HG03432 (cell line): ENCODE data around the gene SERHL2.
A peak's percentile ranks its signal among the peaks of the same experiment; 100 is the strongest.
"Not testable (repeated sequence)": the region's sequence is repeated elsewhere in the genome, so short reads cannot be mapped to it uniquely, and the experiment has no call there.

Experiments
- ATAC-seq: cut with Tn5 transposase; IDR thresholded peaks from one replicate; pipeline ENCODE4 v1.9.1; 2021; ENCODE audit warnings: mild to moderate bottlenecking, moderate library complexity; ENCODE audit not compliant: unreplicated experiment

Gene SERHL2

DNA sequence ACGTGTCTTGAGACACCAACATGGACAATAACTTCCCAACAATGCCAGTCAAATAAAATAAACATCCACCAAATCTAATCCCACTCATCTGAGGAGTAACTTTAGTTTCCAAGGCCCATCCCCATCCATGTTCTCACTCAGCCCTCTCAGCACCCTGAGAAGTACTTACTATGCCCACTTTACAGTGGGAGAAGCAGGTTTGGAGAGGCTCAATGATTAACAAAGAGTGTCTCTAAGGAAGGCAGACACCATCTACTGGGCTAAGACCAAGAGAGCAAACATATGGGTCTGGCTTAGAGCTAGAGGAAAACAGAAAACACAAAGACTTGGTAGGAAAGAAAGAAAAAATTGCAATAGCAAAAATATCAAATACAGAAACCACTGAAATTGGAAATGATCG is 49.7 kb downstream of the SERHL2 start:
- no peak for ATAC-seq

DNA sequence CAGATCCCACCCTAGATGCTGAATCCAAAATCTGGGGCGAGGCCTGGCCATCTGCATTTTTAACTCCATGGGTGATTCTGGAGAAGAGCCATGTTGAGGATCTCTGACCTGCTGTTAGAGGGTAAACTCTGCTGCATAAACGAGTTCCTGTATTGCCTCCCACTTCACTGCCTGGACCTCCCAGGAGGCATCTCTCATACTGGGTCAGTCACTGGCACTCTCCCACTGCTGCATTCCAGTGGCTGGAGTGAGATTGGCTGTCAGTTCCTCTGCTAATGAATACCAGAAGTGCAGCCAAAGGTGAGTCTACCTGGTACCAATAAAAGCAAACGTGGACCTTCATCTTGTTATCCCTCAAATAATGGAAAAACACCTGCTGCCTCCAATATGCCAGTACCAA is 50.6 kb downstream of the SERHL2 start:
- no peak for ATAC-seq

DNA sequence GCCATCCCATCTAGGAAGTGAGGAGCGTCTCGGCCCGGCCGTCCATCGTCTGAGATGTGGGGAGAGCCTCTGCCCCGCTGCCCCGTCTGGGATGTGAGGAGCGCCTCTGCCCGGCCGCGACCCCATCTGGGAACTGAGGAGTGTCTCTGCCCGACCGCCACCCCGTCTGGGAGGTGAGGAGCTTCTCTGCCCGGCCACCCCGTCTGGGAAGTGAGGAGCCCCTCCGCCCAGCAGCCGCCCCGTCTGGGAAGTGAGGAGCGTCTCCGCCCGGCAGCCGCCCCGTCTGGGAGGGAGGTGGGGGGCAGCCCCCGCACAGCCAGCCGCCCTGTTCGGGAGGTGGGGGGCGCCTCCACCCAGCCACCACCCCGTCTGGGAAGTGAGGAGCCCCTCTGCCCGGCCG is 53.9 kb downstream of the SERHL2 start:
- not testable (repeated sequence) for ATAC-seq

DNA sequence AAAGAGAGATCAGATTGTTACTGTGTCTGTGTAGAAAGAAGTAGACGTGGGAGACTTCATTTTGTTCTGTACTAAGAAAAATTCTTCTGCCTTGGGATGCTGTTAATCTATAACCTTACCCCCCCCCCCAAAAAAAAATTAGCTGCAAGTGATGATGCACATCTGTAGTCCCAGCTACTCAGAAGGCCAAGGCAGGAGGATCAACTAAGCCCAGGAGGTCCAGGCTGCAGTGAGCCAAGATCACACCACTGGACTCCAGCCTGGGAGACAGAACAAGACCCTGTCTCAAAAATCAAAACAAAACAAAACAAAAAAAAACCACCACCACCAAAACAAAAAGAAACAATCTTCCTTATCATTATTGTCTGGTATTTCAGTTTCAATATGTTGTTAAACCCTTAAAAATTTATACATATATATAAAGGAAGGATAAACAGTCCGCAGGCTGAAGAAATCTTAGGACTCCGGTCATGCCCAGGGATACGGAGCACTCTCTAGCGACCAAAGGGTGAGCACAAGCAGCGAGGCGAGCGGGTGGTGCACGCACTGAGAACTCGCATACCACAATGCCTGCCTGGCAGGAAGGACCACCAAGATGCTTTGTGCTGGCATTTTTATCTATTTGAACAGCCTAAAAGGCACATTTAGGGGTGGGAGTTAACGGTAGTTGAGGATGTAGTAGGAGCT is 54.5 kb downstream of the SERHL2 start:
- ATAC-seq = no peak

DNA sequence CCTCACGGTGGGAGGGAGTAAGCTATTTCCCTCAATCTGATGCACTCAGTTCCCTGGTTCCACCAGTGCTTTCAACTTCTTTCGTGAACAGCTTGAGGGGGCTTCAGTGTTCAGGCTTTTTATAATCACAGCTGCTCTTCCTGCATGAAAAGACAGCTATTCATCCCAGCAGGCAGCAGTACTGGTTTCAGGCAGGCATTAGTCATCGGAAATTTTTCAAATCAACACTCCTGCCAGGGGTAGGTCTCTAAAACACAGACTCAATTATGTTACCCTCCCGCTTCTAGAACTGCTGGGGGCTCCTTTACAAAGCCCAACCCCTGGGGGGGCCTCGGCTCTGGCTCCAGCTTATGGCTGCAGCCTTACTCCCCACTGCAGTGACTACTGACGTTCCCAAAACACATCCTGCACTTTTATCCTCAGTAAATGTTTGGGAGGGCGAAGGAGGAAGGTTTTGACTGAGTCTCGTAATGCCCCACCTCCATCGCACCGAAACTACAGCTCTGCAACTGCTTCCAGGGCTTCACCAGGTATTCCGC is 55.1 kb downstream of the SERHL2 start:
- no peak for ATAC-seq

DNA sequence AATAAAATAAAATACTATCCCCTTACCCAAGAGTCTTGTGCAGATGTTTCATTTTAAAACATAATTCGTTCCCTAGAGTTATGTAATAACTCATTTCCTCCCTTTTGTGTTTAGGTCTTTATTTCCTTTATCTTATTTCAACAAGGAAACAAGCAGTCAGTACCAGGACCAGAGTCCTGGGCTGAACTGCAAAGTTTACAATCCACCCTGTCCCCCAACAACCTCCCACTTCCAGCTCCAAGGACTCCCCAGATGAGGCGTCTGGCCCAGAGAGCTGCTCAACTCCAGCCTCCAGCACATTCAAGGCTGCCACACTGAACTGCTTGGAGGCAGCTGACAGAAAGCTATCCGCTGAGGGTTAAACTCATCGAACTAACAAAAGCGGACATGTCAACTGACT is 56.4 kb downstream of the SERHL2 start:
- ATAC-seq = no peak

DNA sequence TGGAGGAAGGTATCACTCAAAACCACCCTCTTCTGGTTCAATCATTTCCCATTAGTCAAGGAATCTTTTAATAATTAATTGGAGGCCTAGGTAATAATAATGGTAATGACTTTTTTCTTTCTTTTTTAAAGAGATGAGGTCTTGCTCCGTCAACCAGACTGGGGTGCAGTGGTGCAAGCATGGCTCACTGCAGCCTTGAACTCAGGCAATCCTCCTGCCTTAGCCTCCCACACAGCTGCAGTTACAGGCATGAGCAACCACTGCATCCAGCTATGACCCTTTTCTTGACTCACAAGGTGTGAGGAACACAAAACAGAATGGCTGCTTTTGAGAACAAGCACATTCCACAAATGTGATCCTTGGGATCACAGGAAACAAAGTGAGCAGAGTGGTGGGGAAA is 57.3 kb downstream of the SERHL2 start:
- no peak for ATAC-seq

DNA sequence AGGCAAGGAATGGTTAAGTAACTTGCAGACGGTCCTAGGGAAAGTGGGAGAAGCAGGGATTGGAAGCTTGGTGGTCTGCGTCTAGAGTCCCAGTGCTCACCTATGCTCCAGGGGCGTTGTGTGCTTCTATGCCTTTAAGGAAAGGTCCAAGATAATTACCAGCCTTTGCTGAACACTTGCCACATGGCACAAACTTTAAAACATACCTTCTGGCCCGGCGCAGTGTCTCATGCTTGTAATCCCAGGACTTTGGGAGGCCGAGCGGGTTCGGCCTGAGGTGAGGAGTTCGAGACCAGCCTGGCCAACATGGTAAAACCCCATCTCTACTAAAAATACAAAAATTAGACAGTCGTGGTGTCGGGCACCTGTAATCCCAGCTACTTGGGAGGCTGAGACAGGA is 58.6 kb downstream of the SERHL2 start:
- ATAC-seq = no peak

DNA sequence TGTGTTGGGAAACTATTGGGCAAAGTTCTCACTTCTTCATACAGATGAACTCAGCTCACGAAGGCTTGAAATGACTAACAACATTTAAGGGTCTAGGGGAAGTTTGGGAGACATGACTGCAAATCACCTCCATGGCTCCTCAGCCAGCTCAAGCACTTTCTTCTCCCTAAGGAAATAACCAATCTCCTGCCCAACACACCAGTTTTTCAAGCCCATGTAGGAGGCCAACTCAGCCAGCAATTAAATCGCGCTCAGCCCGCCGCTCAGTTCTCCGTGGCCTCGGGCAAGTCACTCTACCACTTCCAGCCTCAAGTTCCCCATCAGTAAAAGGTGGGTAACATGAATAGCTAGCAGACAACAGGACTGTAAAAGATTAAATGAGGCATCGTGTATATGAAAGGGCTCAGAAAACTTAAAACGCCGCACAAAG is 60.1 kb downstream of the SERHL2 start:
- ATAC-seq = no peak

DNA sequence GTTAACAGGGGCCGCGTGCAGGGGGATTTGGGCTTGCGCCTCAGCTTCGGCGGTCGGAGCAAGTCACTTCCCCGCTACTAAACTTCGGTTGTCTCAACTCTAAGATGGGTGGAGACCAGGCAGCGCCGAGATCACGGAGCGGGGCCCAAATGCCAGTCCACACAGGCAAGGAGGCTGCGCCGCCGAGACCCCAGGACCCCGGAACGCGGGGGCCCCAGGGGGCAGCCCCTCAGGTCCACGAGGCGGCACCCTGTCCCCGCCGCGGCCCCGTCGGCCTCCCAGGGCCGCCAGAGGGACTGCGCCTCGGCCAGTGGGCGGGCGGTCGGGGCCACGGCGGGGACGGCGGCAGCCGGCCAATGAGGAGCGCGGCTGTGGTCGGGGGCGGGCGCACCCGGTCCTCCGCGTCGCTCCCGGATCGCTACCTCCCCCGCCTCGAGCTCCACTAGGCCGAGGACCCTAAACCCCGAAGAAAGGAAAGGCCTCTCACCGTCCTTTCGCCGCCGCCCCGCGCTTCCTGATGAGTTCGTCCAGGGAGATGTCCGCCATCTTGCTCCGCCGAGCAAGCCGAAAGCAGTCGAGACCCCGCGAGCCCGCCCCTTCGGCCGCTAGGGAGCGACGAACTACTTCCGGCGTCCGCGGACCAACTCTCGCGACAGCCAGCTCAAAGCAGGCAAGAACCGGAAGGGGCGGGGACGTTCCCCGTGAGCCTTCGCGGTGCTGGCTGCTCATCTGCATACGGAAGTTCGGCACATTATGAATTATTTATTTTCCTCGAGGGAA is 60.7 kb downstream of the SERHL2 start, which contains the start of gene POLDIP3:
TSS of gene POLDIP3 (minus strand) at position 572 of the 780 bp plus-strand sequence. CDS start at position 546, 26 bp downstream.
- ATAC-seq = peak; percentile 76

DNA sequence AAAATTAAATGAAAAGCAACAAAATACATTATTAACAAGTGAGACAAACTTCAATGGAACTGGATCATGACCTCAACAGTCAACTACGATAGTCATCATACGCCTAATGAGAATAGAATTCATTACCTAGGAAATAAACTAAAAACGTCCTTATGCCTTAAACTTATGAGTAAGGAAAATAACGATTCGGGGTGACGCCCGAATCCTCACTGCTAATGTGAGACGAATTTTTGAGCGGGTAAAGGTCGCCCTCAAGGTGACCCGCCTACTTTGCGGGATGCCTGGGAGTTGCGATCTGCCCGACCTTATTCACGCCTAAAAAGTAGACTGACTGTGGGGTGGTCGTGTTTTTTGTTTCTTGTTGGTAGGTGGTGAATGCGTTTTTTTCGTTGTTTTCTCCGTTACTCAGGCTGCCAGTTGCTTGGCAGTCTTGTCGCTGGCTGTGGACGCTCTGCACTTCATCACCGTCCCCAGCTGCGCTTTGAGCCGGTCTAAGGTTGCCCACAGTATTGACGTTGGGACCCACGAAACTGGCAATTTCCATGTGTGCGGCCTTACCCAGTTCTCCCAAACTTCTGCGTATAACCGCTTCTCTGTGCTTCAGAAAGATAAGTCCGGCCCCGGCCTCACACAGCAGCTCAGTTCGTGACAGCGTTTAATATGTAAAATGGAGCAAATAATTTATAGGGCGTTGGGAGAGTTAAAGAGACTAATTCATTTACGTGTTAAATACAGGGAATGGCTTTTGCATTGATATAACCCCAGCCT is 61.5 kb downstream of the SERHL2 start:
- ATAC-seq = peak; percentile 61

DNA sequence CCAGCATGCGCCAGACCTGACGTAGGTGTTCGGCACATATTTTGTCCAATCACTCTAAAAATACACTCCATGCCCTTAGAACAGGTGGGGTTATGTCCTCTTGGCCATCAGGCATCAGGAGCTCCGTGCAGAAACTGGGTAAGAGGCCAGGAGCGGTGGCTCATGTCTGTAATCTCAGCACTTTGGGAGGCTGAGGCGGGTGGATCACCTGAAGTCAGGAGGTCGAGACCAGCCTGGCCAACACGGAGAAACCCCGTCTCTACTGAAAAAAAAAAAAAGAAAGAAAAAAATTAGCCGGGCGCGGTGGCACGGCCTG is 62.1 kb downstream of the SERHL2 start:
- not testable (repeated sequence) for ATAC-seq

DNA sequence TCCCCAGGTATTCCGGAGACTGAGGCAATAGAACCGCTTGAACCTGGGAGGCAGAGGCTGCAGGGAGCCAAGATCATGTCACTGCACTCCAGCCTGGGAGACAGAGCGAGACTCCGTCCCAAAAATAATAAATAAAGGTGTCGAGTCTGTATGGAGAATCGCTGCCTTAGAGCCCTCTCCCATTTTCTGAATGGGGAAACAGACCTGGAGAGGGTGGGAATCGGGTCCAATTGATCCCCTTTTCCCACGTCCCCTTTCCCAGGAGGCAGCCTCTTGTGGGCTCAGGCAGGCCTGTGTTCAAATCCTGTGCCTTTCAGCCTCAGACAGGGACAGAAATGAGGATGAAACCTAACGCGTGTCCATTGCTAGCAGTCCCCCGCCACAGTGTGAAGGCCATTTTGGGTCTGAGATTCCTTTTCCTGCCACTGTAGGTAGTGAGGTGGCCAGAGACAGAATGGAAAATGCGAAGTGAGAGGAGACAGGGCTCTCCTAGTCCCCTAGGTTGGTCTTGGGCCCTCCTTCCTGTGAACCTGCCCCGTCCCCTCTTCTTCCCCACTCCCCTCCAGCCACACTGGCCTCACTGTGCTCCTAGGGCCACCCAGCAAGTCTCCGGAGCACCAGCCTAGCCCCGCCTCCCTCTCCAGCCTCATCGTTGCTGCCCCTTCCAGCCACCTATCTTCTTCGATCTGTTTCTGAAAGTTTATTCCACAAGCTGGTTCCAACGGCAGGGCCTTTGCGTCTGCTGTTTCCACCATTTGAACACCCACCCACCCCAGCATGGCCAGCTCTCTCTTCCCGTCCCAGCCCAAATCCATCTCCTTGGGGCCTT is 63.6 kb downstream of the SERHL2 start:
- no peak for ATAC-seq

DNA sequence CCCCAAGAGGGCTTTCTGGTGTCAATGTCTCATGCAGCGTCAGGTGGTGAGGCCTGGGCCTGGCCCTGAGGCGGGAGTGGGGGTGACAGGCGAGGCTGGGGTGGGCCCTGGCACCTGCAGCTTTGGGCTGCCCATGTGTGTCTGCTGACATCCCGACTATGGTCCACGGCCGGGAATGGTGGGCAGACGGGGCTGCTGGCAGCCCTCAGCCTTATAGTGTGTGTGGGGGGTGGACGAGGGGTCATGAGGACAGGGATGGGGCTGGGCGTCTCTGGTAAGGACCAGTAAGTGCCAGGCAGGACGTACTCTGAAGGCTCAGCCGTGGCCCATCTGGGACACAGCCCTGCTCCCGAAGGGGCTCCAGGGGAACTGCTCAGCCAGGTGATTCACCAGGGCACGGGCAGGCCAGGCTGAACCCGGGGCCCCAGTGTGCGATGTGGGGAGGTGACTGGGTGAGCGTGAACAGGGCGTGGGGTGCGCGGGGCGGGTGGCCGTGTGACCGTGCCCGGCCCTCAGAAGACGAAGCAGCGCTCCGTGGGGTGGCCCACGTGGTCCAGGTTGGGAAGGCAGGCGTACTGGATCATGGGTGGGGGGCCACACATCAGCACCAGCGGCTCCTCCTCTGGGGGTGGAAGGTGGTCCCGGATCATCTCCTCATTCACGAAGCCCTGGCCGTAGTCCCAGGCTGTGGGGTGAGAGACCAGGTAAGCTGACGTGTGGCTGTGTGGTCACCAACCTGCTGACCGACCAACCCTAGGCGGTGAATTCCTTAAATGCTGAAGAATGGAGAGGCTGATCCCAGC is 65.7 kb downstream of the SERHL2 start:
- no peak for ATAC-seq

DNA sequence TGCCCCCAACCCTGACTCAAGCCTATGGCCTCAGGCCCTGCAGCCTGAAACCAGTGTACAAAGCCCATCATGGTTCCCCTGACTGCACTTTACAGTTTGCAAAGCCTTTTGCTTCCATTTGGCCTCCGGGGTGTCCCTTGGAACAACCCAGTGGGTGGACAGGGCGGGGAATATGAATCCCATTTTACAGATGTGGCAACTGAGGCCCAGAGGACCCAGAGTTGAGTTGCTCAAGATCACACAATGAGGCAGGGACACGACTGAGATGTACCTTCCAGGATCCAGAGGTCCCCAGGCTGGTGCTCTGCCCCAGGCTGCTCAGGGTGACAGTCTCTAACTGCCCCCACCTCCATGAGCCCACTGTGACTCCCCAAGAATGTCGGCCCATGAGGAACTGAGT is 66.3 kb downstream of the SERHL2 start:
- ATAC-seq = no peak

DNA sequence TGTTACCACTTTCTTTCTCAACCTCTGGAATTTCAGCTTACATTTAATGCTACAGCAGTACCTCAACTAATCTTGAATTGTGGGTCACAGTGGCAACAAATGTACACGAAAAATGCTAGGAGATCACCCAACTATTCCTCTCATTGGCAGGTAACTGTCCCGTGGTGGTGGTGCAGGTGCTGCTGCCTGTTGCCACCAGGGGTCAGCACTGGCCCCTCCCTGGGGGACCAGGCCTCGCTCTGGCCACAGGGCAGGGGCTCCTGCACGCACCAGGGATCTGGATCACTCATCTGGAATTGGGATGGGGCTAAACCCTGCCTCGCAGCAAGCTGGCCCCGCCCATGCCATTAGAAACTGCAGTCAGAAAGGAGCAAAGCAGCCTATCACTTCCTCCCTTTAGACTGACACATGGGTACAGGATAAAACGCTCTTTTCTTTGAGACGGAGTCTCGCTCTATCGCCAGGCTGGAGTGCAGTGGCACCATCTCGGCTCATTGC is 67.8 kb downstream of the SERHL2 start:
- ATAC-seq = no peak

DNA sequence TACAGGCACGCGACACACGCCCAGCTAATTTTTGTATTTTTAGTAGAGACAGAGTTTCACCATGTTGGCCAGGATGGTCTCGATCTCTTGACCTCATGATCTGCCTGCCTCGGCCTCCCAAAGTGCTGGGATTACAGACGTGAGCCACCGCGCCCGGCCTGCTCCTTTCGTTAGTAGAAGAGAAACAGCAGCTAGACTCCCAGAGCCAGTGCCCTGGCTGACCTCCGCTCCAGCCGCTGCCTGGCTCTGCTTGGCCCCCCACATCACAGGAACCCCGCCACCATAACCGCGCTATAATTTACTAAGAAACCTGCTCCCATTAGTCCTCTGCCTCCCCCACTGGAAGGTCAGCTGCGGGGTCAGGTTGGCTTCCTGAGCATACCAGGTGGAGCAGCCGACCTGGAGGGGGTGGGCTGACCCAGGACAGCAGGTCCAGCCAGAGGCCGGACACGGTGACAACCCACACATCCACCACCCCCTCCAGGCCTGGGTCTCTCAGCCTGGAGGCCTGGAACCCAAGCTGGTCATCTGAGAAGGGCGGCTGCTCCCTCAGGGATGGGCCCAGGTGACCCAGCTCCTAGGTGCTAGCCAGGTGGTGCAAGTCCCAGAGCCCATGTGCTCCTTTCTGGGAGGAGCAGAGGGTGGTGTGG is 68.4 kb downstream of the SERHL2 start:
- no peak for ATAC-seq

DNA sequence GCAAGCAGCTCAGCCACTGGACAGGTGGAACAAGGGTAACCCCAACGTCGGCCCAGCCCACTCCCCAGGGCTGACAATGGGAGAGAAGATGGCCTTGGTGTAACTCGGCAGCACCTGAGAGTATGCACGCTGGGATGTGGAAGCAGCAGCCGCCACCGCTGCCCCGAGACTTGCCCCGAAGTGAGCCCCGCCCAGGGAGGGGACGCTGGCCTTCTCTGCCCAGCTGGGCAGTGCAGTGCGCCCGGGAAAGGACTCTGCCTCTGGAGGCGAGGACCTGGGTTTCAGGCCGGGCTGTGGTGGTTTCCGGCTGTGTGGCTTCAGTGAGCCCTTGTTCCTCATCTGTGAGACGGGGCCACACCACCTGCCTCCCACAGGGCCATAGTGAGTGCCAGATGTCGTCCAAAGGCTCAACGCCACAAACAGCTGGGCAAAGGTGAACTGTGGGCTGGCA is 69.6 kb downstream of the SERHL2 start:
- no peak for ATAC-seq
